ENCODE data around the gene CDHR5.

CDHR5 gene

GRCh38 chr11:595400-595799 lies 29.4 kb downstream of the CDHR5 start:
- in situ Hi-C loops (cut with MboI; ENCODE audit: low pct_unique_long_range_greater_than_20kb, low sequenced_read_pairs) = no loop called here

GRCh38 chr11:593347-593746 lies 31.4 kb downstream of the CDHR5 start:
- in situ Hi-C loops (cut with MboI; ENCODE audit: low pct_unique_long_range_greater_than_20kb, low sequenced_read_pairs) = no loop called here
- no peak for DNase-seq

More at GRCh38 chr11:595400-595799, 29.4 kb downstream of the CDHR5 start:
- DNase-seq = no peak

- no peak for DNase-seq
- in situ Hi-C loops (cut with MboI; ENCODE audit: low pct_unique_long_range_greater_than_20kb, low sequenced_read_pairs) = no loop called here
Observed at GRCh38 chr11:592918-593317, 31.8 kb downstream of the CDHR5 start.

- in situ Hi-C loops (cut with MboI; ENCODE audit: low pct_unique_long_range_greater_than_20kb, low sequenced_read_pairs) = no loop called here
- DNase-seq = no peak
Observed at GRCh38 chr11:592501-592900, 32.3 kb downstream of the CDHR5 start.

GRCh38 chr11:590997-591396 lies 33.8 kb downstream of the CDHR5 start:
- in situ Hi-C loops (cut with MboI; ENCODE audit: low pct_unique_long_range_greater_than_20kb, low sequenced_read_pairs) = no loop called here
- no peak for DNase-seq

- no peak for DNase-seq
- in situ Hi-C loops (cut with MboI; ENCODE audit: low pct_unique_long_range_greater_than_20kb, low sequenced_read_pairs) = no loop called here
Observed at GRCh38 chr11:589798-590197, 35.0 kb downstream of the CDHR5 start.

GRCh38 chr11:587978-588380 lies 36.8 kb downstream of the CDHR5 start:
- in situ Hi-C loops (cut with MboI; ENCODE audit: low pct_unique_long_range_greater_than_20kb, low sequenced_read_pairs) = no loop called here

GRCh38 chr11:587546-587945 lies 37.2 kb downstream of the CDHR5 start:
- in situ Hi-C loops (cut with MboI; ENCODE audit: low pct_unique_long_range_greater_than_20kb, low sequenced_read_pairs) = no loop called here
- DNase-seq = no peak

More at GRCh38 chr11:587978-588380, 36.8 kb downstream of the CDHR5 start:
- peak; percentile 29 for DNase-seq

- DNase-seq = no peak
- in situ Hi-C loops (cut with MboI; ENCODE audit: low pct_unique_long_range_greater_than_20kb, low sequenced_read_pairs) = no loop called here
Observed at GRCh38 chr11:586376-587316, 38.1 kb downstream of the CDHR5 start.

- in situ Hi-C loops (cut with MboI; ENCODE audit: low pct_unique_long_range_greater_than_20kb, low sequenced_read_pairs) = no loop called here
Observed at GRCh38 chr11:584287-584686, 40.5 kb downstream of the CDHR5 start.

GRCh38 chr11:581752-582151 lies 43.0 kb downstream of the CDHR5 start:
- in situ Hi-C loops (cut with MboI; ENCODE audit: low pct_unique_long_range_greater_than_20kb, low sequenced_read_pairs) = no loop called here
- DNase-seq = no peak

More at GRCh38 chr11:584287-584686, 40.5 kb downstream of the CDHR5 start:
- no peak for DNase-seq

GRCh38 chr11:581342-581741 lies 43.4 kb downstream of the CDHR5 start:
- no peak for DNase-seq
- in situ Hi-C loops (cut with MboI; ENCODE audit: low pct_unique_long_range_greater_than_20kb, low sequenced_read_pairs) = no loop called here

- DNase-seq = no peak
- in situ Hi-C loops (cut with MboI; ENCODE audit: low pct_unique_long_range_greater_than_20kb, low sequenced_read_pairs) = no loop called here
Observed at GRCh38 chr11:579830-580601, 44.7 kb downstream of the CDHR5 start.

GRCh38 chr11:578276-579035 lies 46.3 kb downstream of the CDHR5 start:
- no peak for DNase-seq
- in situ Hi-C loops (cut with MboI; ENCODE audit: low pct_unique_long_range_greater_than_20kb, low sequenced_read_pairs) = no loop called here

GRCh38 chr11:577611-577894 lies 47.2 kb downstream of the CDHR5 start:
- in situ Hi-C loops (cut with MboI; ENCODE audit: low pct_unique_long_range_greater_than_20kb, low sequenced_read_pairs) = no loop called here

GRCh38 chr11:576811-577610 lies 47.7 kb downstream of the CDHR5 start:
- in situ Hi-C loops (cut with MboI; ENCODE audit: low pct_unique_long_range_greater_than_20kb, low sequenced_read_pairs) = no loop called here
- no peak for DNase-seq

More at GRCh38 chr11:577611-577894, 47.2 kb downstream of the CDHR5 start:
- DNase-seq = no peak

GRCh38 chr11:575996-576768 lies 48.6 kb downstream of the CDHR5 start, which contains the start of gene PHRF1:
Gene PHRF1, plus strand, starts transcription at chr11:576470. Its CDS starts 5,043 bp downstream, at chr11:581513.
- in situ Hi-C loops (cut with MboI; ENCODE audit: low pct_unique_long_range_greater_than_20kb, low sequenced_read_pairs) = no loop called here
- peak; percentile 91 for DNase-seq

All from KBM-7 (cell line).